Activated CD8-positive, alpha-beta memory T cell treated with anti-CD3 and anti-CD28 coated beads, Interleukin-2, amount 50 U/mL, for 24 hours (primary cell): ENCODE data around the gene DGCR6L.
"Not testable (repeated sequence)": the region's sequence is repeated elsewhere in the genome, so short reads cannot be mapped to it uniquely, and the experiment has no call there.

Experiments used
- DNase-seq: peaks from one replicate; pipeline ENCODE4 v3.0.0-alpha.2; 2020; ENCODE audit errors: extremely low read depth

Gene DGCR6L

GRCh38 chr22:20291604-20292063, 28.2 kb downstream of the DGCR6L start:
- no peak for DNase-seq

GRCh38 chr22:20291249-20291586, 28.6 kb downstream of the DGCR6L start:
- no peak for DNase-seq

- no peak for DNase-seq
These were observed 29.1 kb downstream of the DGCR6L start for GRCh38 chr22:20290578-20291248.

GRCh38 chr22:20290045-20290392, 29.8 kb downstream of the DGCR6L start:
- DNase-seq, result no peak

GRCh38 chr22:20289182-20290044, 30.4 kb downstream of the DGCR6L start:
- not testable (repeated sequence) for DNase-seq

GRCh38 chr22:20286784-20287423, 33.0 kb downstream of the DGCR6L start:
- DNase-seq, result not testable (repeated sequence)

GRCh38 chr22:20286312-20286660, 33.6 kb downstream of the DGCR6L start:
- not testable (repeated sequence) for DNase-seq

GRCh38 chr22:20285473-20286311, 34.2 kb downstream of the DGCR6L start:
- DNase-seq, result peak; percentile 44

GRCh38 chr22:20284471-20285086, 35.3 kb downstream of the DGCR6L start:
- no peak for DNase-seq

- no peak for DNase-seq
These were observed 36.2 kb downstream of the DGCR6L start for GRCh38 chr22:20283674-20284066.

GRCh38 chr22:20282901-20283673, 36.8 kb downstream of the DGCR6L start:
- no peak for DNase-seq

- no peak for DNase-seq
These were observed 38.0 kb downstream of the DGCR6L start for GRCh38 chr22:20281891-20282290.

- DNase-seq, result not testable (repeated sequence)
These were observed 38.4 kb downstream of the DGCR6L start for GRCh38 chr22:20281473-20281872.

GRCh38 chr22:20280866-20281265, 39.0 kb downstream of the DGCR6L start:
- DNase-seq, result no peak

- DNase-seq, result not testable (repeated sequence)
These were observed 39.7 kb downstream of the DGCR6L start for GRCh38 chr22:20280163-20280562.

- no peak for DNase-seq
These were observed 40.2 kb downstream of the DGCR6L start for GRCh38 chr22:20279662-20280134.

- DNase-seq, result not testable (repeated sequence)
These were observed 41.0 kb downstream of the DGCR6L start for GRCh38 chr22:20278726-20279490.

- DNase-seq, result not testable (repeated sequence)
These were observed 41.8 kb downstream of the DGCR6L start for GRCh38 chr22:20277936-20278635.

GRCh38 chr22:20276468-20276867, 43.4 kb downstream of the DGCR6L start:
- DNase-seq, result no peak
